Neural cell (in vitro differentiated cells): ENCODE data around the gene MAD1L1. TPM values are rescaled to one million over a fixed set of nuclear protein-coding genes. Genes with fewer than 3 reads are reported as not detected.

Experiments
- polyA plus RNA-seq: library from polyadenylated mRNA; depleted of rRNA; stranded (reverse); fragments of >200 nt; gene quantifications from 2 replicates; pipeline ENCODE4 v1.2.3, GENCODE V29; 2014
- small RNA-seq, 3 experiments: library from RNA; depleted of rRNA; stranded (forward); fragments of <200 nt; gene quantifications; one replicate each; pipeline ENCODE3, GENCODE V24; 2012

Gene MAD1L1
- polyA plus RNA-seq, 1 donor from 2014 or later: 31.4 TPM

Small RNA genes within 50 kb of the gene (small RNA-seq; reads per million reads assigned to genes)
- gene MIR4655: 0 to 0.03 (median 0) reads per million in 3 experiments

Other genes starting within 250 kb of the MAD1L1 start
- 20.2 and 21.4 TPM in 2 replicates for gene MRM2, start 9.3 kb upstream of the MAD1L1 start, polyA plus RNA-seq
- gene NUDT1, start 9.3 kb upstream of the MAD1L1 start, polyA plus RNA-seq: 67.8 and 78.9 TPM in 2 replicates
- gene SNX8, start 81.5 kb upstream of the MAD1L1 start, polyA plus RNA-seq: 4.4 and 5.7 TPM in 2 replicates
- gene EIF3B, start 121.9 kb upstream of the MAD1L1 start, polyA plus RNA-seq: 65.1 and 73.7 TPM in 2 replicates
- 6.4 and 8.6 TPM in 2 replicates for gene CHST12, start 170.7 kb upstream of the MAD1L1 start, polyA plus RNA-seq
- not detected in 2 replicates for gene GRIFIN, start 243.5 kb upstream of the MAD1L1 start, polyA plus RNA-seq